ENCODE data around the gene SSX1.
"Not testable (repeated sequence)": the region's sequence is repeated elsewhere in the genome, so short reads cannot be mapped to it uniquely, and the experiment has no call there.

SSX1 gene

GRCh38 chrX:48255062-48255796 lies at the start of gene SSX1:
Gene SSX1 (plus strand): TSS chrX:48255392. CDS start chrX:48257242, 1,850 bp downstream.
- DNase-seq (ENCODE audit: low read depth in 4 of 4, low spot score in 1 of 4): not testable (repeated sequence)

DNA sequence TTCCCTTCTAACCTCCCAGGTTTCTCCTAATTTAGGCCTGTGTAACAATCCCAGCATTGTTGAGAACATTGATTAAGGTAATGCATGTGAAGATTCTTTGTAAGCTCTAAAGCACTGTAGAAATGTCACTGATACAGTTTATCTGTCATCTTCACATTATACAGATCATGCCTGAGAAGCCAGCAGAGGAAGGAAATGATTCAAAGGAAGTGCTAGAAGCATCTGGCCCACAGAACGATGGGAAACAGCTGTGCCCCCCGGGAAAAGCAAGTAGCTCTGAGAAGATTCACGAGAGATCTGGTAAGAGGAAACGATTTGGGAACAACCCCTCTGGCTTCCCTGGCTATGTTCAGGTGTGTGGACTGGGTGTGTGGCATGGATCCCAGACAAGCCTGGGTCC lies 40.9 kb upstream of the SSX1 start:
- not testable (repeated sequence) for DNase-seq (ENCODE audit: low read depth in 4 of 4, low spot score in 1 of 4)

DNA sequence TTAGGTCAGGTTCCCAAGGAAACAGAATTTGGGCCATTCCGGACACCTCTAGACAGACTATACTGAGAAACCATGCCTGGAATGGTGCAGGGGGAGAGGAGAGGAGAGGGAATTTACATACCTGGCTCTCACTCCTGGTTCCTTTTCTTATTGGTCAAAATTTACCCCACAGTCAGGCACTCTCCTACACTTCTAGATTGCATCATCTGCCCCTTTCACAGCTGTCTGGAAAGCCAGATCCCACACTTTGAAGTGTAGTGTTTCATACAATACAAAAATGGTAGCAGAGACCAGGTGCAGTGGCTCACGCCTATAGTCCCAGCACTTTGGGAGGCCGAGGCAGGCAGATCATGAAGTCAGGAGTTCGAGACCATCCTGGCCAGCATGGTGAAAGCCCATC lies 31.0 kb upstream of the SSX1 start:
- not testable (repeated sequence) for DNase-seq (ENCODE audit: low read depth in 4 of 4, low spot score in 1 of 4)

- DNase-seq (ENCODE audit: low read depth in 4 of 4, low spot score in 1 of 4): not testable (repeated sequence)
Measured at GRCh38 chrX:48252945-48253344, 2.2 kb upstream of the SSX1 start.

- DNase-seq (ENCODE audit: low read depth in 4 of 4, low spot score in 1 of 4): not testable (repeated sequence)
Measured at GRCh38 chrX:48274365-48274764, 19.2 kb downstream of the SSX1 start.

GRCh38 chrX:48278958-48279357 lies 23.8 kb downstream of the SSX1 start:
- no peak for DNase-seq (ENCODE audit: low read depth in 4 of 4, low spot score in 1 of 4)

DNA sequence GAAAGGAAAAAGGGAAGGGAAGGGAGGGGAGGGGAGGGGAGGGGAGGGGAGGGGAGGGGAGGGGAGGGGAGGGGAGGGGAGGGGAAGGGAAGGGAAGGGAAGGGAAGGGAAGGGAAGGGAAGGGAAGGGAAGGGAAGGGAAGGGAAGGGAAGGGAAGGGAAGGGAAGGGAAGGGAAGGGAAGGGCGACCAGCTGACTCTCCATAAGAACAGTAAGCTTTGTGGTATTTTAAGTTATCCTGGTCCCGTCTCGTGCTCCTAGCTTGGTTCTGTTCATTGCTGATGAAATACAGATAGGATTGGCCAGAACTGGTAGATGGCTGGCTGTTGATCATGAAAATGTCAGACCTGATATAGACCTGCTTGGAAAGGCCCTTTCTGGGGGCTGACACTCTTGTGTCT lies 25.5 kb downstream of the SSX1 start:
- not testable (repeated sequence) for DNase-seq (ENCODE audit: low read depth in 4 of 4, low spot score in 1 of 4)

- no peak for DNase-seq (ENCODE audit: low read depth in 4 of 4, low spot score in 1 of 4)
Measured at GRCh38 chrX:48306175-48306574, 51.0 kb downstream of the SSX1 start.

DNA sequence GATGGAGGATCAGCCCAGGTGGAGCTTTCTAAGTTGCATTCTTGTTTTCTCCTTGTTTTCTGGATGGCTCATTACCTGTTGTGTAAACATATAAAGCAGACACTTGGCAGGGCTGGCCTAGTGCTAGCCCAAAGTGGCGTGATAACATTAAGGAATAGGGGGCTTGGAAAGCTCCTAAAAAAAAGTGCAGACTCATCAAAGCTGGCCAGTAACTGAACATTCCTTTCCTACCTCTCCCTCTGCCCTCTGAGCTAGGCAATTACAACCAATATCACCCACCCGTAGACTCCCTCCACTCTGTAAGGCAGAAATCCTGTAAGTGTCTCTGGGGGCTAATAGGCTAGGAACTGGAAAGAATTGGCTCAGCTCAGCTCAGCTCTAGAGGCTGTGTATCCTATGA lies 58.8 kb downstream of the SSX1 start:
- DNase-seq (ENCODE audit: low read depth in 4 of 4, low spot score in 1 of 4): not testable (repeated sequence)

Measured in stimulated activated CD4-positive, alpha-beta T cell treated with anti-CD3 and anti-CD28 coated beads, Interleukin-1b, Interleukin-23, amount 100 ng/mL, for 24 hours (primary cell).